GM12865 (cell line): ENCODE data around the gene CRYBA4.

Source experiments
- DNase-seq: peaks from one replicate; pipeline ENCODE4 v3.0.0; 2010; ENCODE audit warnings: low read depth
- H3K4me3 ChIP-seq: 2 replicates; pipeline ENCODE4 v1.5.1; 2011; ENCODE audit warnings: mild to moderate bottlenecking, low read depth, low read length, control low read depth
- CTCF ChIP-seq: IDR thresholded peaks from 2 replicates; pipeline ENCODE4 v1.5.1; 2011; ENCODE audit warnings: low read length, control low read depth, low read depth, inconsistent platforms; ENCODE audit not compliant: insufficient read depth; ENCODE audit errors: missing control alignments

The CRYBA4 gene

GRCh38 chr22:26615149-26615548 lies 6.6 kb upstream of the CRYBA4 start:
- peak; percentile 83 for DNase-seq

GRCh38 chr22:26615830-26616435 lies 5.8 kb upstream of the CRYBA4 start:
- no peak for TF ChIP-seq CTCF
- DNase-seq: no peak
- H3K4me3 ChIP-seq: no peak overlapping the region

More at GRCh38 chr22:26615149-26615548, 6.6 kb upstream of the CRYBA4 start:
- H3K4me3 ChIP-seq: no peak overlapping the region
- TF ChIP-seq CTCF: no peak

- DNase-seq: no peak
- no peak overlapping the region for H3K4me3 ChIP-seq
- TF ChIP-seq CTCF: no peak
Measured at GRCh38 chr22:26616650-26617049, 5.1 kb upstream of the CRYBA4 start.

GRCh38 chr22:26617271-26618199 lies 4.2 kb upstream of the CRYBA4 start, which contains the start of gene CRYBB1:
TSS of gene CRYBB1 (minus strand) at chr22:26618027. CDS start at chr22:26616319, 1,708 bp downstream.
- no peak for TF ChIP-seq CTCF
- peak; percentile 21 for DNase-seq
- no peak within 1 kb of the TSS for H3K4me3 ChIP-seq

GRCh38 chr22:26618455-26618854 lies 3.3 kb upstream of the CRYBA4 start:
- DNase-seq: no peak
- TF ChIP-seq CTCF: no peak
- H3K4me3 ChIP-seq: no peak overlapping the region

- TF ChIP-seq CTCF: no peak
Measured at GRCh38 chr22:26619510-26619909, 2.3 kb upstream of the CRYBA4 start.

More at GRCh38 chr22:26619510-26619909, 2.3 kb upstream of the CRYBA4 start:
- no peak overlapping the region for H3K4me3 ChIP-seq
- no peak for DNase-seq
